ENCODE measurements around the gene SLC15A3. TPM values are rescaled to one million over a fixed set of nuclear protein-coding genes. Genes with fewer than 3 reads are reported as not detected.

Gene SLC15A3
- total and polyA plus RNA-seq, 2 experiments from 2014 or later = 14.2 to 15.8 TPM

- H3K36me3 ChIP-seq (ENCODE audit: insufficient read depth) = no peaks in the 10 kb centered on the region
- H3K27ac ChIP-seq (ENCODE audit: low read depth) = no peak overlapping the region
- no peak for ATAC-seq
Measured at GRCh38 chr11:60968223-60968622, 16.2 kb upstream of the SLC15A3 start.

GRCh38 chr11:60966890-60967289 lies 14.9 kb upstream of the SLC15A3 start:
- H3K27ac Mint-ChIP-seq = no peak overlapping the region
- H3K4me3 ChIP-seq = no peak overlapping the region
- no peaks in the 10 kb centered on the region for H3K4me1 ChIP-seq (ENCODE audit: insufficient read depth)
- H3K36me3 ChIP-seq (ENCODE audit: insufficient read depth) = no peaks in the 10 kb centered on the region
- H3K9me3 Mint-ChIP-seq = peaks cover 23% of the 10 kb centered on the region
- no peak overlapping the region for H2AFZ ChIP-seq
- H3K4me2 ChIP-seq = no peak overlapping the region
- peaks cover 5% of the 10 kb centered on the region; the same call in 1 of the 2 replicates for H3K9me2 ChIP-seq (ENCODE audit: insufficient read depth)
- DNase-seq (ENCODE audit: low spot score) (no peak), ATAC-seq (no peak)
- H3F3A ChIP-seq (replicated peaks; ENCODE audit: low read depth) = no peaks in the 10 kb centered on the region
- no peaks in the 10 kb centered on the region for H3K4me1 Mint-ChIP-seq
- H4K20me1 ChIP-seq (replicated peaks; ENCODE audit: insufficient read depth) = no peaks in the 10 kb centered on the region
- H3K27me3 ChIP-seq (ENCODE audit: insufficient read depth) = no peaks in the 10 kb centered on the region
- H3K27ac ChIP-seq (ENCODE audit: low read depth) = no peak overlapping the region
- H3K36me3 Mint-ChIP-seq (ENCODE audit: low read depth) = peaks cover 4% of the 10 kb centered on the region; the same call in 1 of the 3 replicates
- peaks cover 1% of the 10 kb centered on the region for H3K27me3 Mint-ChIP-seq (ENCODE audit: insufficient read depth, low read depth, poor library complexity)
- no peaks in the 10 kb centered on the region for H3K79me2 ChIP-seq (replicated peaks; ENCODE audit: insufficient read depth)
- no peak overlapping the region for H3K4me3 Mint-ChIP-seq
- no peak for TF ChIP-seq ZNF462 (CRISPR knock-in tag; IDR thresholded peaks at IDR 0.05)
- TF ChIP-seq EZH2 (IDR thresholded peaks at IDR 0.05; ENCODE audit: low read depth, unreplicated experiment) = no peak
- TF ChIP-seq POLR2AphosphoS5 (IDR thresholded peaks at IDR 0.05; ENCODE audit: low read depth) = no peak
- no peak for TF ChIP-seq ZNF114 (CRISPR knock-in tag; IDR thresholded peaks at IDR 0.05)
- TF ChIP-seq NANOG (IDR thresholded peaks at IDR 0.05; ENCODE audit: borderline replicate concordance) = no peak
- no peak for TF ChIP-seq EZH2phosphoT487 (IDR thresholded peaks at IDR 0.05; ENCODE audit: unreplicated experiment)

More at GRCh38 chr11:60968223-60968622, 16.2 kb upstream of the SLC15A3 start:
- no peaks in the 10 kb centered on the region for H3K79me2 ChIP-seq (replicated peaks; ENCODE audit: insufficient read depth)
- no peak for DNase-seq (ENCODE audit: low spot score)
- no peak overlapping the region for H3K27ac Mint-ChIP-seq
- H3K27me3 ChIP-seq (ENCODE audit: insufficient read depth) = no peaks in the 10 kb centered on the region
- no peaks in the 10 kb centered on the region for H3K4me1 Mint-ChIP-seq
- H3K36me3 Mint-ChIP-seq (ENCODE audit: low read depth) = peaks cover 4% of the 10 kb centered on the region; the same call in 1 of the 3 replicates
- peaks cover 5% of the 10 kb centered on the region; the same call in 1 of the 2 replicates for H3K9me2 ChIP-seq (ENCODE audit: insufficient read depth)
- peaks cover 1% of the 10 kb centered on the region for H3K27me3 Mint-ChIP-seq (ENCODE audit: insufficient read depth, low read depth, poor library complexity)
- no peaks in the 10 kb centered on the region for H3F3A ChIP-seq (replicated peaks; ENCODE audit: low read depth)
- no peaks in the 10 kb centered on the region for H3K4me1 ChIP-seq (ENCODE audit: insufficient read depth)
- TF ChIP-seq JUNB (IDR thresholded peaks at IDR 0.05; ENCODE audit: unreplicated experiment) = no peak
- TF ChIP-seq ZNF331 (CRISPR knock-in tag; IDR thresholded peaks at IDR 0.05; ENCODE audit: low read depth) = no peak
- TF ChIP-seq REST (IDR thresholded peaks at IDR 0.05; ENCODE audit: unreplicated experiment) = no peak
- TF ChIP-seq EZH2phosphoT487 (IDR thresholded peaks at IDR 0.05; ENCODE audit: unreplicated experiment) = no peak
- H3K9me3 Mint-ChIP-seq = peaks cover 23% of the 10 kb centered on the region
- H4K20me1 ChIP-seq (replicated peaks; ENCODE audit: insufficient read depth) = no peaks in the 10 kb centered on the region
- H2AFZ ChIP-seq = no peak overlapping the region
- H3K4me3 Mint-ChIP-seq = no peak overlapping the region
- no peak overlapping the region for H3K4me3 ChIP-seq
- H3K4me2 ChIP-seq = no peak overlapping the region
